GM21423 (cell line): Measurements from ENCODE around the gene CBX6.
"Not testable (repeated sequence)": the region's sequence is repeated elsewhere in the genome, so short reads cannot be mapped to it uniquely, and the experiment has no call there.

Experiments used
- ATAC-seq: cut with Tn5 transposase; IDR thresholded peaks from one replicate; pipeline ENCODE4 v1.9.1; 2021; ENCODE audit warnings: mild to moderate bottlenecking, moderate library complexity; ENCODE audit not compliant: unreplicated experiment

Gene CBX6

DNA sequence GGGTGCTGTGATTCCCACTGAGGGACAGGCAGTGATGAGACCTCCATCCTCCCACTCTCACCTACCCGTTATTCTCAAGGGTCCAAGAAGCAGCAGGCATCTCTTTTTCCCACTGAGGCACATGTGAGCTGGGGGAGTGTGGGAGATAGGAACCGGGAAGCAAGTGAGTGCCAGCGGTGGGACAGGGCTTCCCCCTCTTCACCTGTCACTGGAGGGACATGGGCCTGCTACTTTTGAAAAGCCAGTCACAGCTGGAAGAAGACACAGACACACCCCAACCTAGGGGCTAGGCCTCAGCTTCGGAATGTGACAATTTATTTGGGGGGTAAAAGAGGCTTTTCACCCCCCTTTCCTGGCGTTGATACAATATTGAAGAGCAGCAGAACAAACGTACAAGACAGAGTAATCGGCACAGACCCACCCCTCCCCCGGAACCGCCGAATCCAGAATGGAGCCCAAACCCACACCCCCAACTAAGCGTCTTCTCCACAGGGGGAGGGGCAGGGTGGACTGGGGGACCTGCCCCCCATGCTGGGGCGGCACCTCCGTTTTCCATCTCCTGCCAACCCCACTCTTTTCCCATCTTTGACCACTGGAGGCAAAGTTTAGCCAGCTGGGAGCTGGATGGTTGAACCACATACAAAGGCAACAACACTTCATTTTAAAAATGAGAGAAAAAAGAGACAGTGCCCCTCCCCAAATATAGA is 10.7 kb downstream of the CBX6 start:
- no peak for ATAC-seq

DNA sequence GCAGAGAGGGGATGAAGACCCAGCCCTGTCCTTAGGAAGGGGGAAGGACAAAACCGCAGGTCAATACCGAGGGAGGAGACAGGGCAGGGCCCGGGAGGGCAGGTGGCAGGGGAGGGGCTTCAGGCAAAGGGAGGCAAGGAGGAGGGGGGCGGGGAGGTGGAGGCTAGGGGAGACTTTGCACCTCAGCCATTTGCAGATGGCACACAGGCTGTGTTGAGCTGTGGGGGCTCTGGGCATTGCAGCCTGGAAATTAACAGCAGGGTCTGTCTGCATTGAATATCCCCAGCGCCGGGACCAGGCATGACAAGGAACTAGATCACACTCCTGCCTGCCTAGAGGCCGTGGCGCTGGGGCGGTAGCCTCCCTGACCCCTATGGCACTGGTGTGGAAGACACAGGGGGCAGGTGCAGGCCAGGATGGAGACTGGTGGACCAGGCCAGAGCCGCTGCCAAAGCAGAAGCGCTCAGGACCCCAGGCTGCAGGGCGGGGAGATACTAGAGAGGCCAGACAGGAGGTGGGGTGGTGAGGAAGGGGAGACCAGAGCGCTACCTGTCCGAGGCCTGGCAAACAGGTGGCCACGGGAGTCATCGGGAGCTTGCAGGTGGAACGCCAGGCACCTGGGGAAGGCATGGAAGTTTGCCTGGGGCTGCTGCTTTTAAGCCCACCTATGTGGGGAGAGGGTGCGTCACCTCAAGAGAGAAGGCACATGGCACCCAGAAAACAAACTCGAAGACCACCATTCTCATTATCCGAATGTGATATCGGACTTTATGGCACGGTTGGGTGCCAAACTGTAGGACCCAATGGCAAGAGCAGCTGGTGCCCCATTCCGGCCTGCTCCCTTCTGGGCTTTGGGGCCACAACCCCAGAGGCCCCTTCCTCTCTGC is 11.5 kb downstream of the CBX6 start:
- no peak for ATAC-seq

DNA sequence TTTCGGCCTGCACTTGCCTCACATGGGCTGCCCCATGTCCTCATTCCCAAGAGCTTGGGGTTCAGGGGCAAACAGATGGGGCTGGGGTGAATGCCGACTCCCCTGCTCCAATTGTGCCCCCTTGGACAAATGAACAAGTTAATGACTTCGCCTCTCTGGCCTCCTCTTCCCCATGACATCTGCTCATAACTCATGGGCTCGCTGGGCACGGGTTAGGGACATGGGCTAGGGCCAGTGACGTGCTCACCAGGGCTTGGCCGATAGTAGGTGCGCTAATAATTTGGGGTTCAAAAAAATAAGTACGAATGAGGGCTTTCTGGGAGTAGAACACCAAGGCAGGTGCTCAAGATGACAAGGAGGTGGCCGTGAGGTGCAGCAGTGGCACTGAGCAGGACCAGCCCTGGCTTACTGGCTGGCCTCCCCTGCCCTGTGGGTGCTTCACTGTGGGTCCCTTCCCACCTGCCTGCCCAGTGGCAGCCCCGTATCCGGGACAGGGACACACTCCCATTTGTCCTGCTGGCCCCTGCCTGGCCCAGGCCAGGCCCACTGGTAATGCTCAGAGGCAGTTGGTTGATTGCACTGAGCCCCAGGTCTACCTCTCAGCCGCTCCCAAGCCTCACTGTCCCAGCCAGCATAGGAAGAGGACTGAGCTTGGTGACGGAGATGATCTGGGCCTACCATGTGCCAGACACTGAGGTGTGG is 12.3 kb downstream of the CBX6 start:
- no peak for ATAC-seq

DNA sequence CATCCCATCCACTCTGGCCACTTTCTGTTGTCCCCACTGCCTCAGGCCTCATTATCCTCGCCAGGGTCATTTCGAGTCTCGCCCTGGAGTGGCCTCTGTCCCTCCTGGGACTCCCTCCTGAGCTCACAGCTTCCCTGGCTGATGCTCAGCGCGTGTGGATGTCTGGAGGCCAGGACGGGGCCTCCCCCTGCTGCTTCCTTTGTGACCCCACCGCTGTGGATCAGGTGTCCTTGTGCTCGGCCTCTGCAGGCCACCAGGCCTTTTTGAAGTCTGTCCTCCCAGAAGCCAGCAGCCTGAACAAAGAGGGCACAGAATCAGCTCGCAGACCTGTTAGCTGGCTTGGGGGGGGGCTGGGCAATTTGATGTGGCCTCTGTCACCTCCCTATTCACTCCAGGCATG is 13.5 kb downstream of the CBX6 start:
- ATAC-seq: no peak

DNA sequence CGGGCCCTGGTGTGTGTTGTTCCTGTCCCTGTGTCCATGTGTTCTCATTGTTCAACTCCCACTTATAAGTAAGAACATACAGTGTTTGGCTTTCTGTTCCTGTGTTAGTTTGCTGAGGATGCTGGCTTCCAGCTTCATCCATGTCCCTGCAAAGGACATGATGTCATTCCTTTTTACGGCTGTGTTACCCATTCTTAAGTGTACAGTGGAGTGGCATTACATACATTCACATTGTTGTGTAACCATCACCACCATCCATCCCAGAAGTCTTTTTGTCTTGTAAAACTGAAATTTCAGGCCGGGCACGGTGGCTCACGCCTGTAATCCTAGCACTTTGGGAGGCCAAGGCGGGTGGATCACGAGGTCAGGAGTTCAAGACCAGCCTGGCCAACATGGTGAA is 17.5 kb downstream of the CBX6 start:
- ATAC-seq: not testable (repeated sequence)

DNA sequence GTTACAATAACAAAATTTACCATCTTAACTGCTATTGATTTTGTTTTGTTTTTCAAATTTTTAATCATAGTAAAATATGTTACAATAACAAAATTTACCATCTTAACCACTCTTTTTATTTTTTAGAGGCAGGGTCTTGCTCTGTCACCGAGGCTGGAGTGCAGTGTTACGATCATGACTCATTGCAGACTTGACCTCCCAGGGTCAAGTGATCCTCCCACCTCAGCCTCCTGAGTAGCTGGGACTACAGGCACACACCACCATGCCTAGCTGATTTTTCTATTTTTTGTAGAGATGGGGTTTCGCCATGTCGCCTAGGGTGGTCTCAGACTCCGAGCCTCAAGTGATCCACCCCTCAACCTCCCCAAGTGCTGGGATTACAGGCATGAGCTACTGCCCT is 18.1 kb downstream of the CBX6 start:
- not testable (repeated sequence) for ATAC-seq

DNA sequence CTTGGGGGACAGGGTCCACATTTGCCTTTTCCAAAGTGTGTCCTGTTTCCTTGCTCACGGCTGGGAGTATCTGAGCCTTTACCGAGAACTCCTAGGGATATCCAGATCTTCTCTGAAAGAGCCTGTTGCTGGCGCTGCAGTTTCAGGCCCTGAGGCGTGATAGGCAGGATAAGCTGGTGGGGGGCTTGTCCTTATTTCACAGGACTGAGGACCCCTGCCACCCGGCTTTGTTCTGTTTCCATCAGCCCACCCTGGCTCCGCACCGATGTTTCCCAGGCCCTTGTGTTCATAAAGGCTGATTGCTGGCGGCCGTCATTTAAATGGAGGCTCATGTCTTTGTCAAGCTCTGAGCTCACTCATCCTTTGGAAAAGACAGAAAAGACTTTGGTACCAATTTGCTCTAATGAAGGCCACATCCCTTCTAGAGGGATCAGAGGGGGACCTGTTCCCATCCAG is 18.8 kb downstream of the CBX6 start:
- no peak for ATAC-seq

DNA sequence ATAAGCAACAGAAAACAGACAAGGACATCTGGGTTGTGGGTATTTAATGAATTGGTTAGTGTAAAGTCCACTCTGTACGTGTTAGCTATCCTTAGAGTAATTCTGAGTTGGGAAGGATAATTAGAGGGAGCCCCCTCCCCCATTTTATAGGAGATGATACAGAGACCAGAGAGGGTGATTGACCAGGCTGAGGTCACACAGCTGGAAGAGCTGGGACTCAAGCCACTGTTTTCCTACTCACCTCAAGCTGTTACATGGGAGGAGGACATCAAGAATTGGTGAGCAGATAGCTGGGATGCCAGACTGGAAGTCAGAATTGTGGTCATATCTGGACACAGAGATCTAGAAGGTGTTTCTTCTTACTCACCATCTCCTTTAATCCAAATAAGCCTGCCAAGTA is 19.5 kb downstream of the CBX6 start:
- no peak for ATAC-seq

DNA sequence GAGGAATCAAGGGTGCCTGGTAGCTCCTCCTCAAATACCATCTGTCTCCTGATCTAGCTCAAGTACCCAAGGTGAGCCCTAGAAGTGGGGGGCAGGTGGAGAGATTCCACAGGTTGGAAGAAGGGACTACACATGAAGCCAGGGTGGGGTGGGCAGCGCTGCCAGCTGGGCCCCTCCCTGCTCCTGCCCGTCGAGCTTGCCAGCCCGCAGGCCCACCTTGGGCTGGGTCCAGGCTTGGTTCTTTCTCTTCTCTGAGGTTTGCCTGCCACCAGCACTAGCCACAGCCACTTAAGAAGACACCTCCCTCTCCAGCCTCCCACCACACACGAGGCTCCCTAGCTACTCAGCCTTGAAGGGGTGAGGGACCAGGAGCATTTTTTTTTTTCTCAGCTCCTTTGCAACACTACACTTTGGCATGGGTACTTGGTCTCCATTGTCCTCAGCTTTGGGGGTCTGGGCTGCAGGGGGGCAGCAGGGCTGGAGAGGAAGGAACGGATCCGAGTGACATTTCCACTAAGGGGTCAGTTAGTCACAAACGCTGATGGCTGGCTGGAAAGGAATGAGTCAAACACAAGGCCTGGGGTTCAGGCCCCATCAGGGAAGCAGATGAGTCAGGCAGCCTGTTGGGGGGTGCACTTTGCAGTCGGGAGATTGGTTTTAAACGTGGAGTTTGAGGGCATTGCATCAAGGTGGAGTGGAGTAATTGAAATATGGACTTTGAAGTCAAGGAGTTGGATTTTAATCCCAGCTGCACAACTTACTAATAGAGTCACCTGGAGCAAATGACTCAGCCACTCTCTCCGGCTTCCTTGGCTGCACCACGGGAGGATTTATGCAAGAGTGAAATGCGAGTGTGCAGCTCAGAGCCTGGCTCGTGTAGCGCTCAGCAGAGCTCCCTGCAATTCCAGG is 20.8 kb downstream of the CBX6 start:
- ATAC-seq: no peak

DNA sequence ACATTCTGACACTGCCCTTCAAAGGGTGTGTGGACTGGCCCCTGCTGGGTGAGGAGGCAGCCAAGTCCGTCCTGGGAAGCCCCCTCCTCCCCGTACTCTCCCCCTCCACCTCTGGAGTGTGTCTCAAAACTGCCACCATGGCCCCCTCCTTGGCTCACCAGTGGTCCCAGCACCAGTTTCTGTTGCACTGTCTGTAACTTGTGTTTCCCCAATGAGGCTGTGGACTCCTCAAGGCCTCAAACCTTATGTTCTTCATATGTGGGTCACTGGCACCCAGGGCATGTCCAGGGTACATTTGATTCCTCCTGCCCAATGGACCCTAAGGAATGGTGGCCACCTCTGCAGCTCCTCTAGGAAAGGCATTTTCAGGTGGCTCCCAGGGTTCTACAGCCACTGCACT is 21.6 kb downstream of the CBX6 start:
- ATAC-seq: no peak

DNA sequence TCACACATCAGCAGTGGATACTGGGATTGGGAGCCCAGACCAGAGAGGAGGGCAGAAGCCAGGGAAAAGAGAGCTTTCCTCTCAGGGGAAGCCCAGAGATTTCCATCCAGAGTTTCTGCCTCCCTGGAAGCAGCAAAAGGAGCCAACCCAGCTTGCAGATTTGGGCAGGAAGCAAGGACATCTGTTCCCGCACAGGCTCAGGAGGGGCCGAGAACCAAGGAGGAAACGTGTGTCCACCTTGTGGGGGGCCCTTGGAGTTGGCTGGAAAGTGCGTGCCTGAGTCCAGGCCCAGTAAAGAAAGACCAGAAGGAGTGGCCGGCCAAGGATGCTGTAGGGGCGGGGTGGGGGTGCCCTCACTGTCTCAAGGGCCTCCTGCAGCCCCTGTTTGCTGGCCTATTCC is 22.2 kb downstream of the CBX6 start:
- ATAC-seq: no peak

DNA sequence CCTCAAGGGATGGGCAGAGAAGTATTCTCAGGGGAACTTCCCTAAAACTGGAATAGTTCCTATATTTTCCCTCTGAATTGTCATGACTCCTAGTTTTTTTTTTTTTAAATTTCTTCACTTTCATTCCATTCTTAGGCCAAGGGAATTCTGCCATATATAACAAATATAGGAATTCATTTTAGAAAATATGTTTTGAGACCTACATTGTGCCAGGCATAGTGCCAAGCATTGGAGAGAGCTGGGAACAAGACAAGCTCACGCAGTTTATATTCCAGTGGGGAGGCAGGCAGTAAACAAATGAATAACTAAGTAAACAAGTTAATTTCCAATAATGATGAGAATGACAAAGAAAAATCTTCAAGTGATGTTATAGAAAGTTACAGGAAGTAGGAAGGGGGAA is 25.6 kb downstream of the CBX6 start:
- no peak for ATAC-seq

DNA sequence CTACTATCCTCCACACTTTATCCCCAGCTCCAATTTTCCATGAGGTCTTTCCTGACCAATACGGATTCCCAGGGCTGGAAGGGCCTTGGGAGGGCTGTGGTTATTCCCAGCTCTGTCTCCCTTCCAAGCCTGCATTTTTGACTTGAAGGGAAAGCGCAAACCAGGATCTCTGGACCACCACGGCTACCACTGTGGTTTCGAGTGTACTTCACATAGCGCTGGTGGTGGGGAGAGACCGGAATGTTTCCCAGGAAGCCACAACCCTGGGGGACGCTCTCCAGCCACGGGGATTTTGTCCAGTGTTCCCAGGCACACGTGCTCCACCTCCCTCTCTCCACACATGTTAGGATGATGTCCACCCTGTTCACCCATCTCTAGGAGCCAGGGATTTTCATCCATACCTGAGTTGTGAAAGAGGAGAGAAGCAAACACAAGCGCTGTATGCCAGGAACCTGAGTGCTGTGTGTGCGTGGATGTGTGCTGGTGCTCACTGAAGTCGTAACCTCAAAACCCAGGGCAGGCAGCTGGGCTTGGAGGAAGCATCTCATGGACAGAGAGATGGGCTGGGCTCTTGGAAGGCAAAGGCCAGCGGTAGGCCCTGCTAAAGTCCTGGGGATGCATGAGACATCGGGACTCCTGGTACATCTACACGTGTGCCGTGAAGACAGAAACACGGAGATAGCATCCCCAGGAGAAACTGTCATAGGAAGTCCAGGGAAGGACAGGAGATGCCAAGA is 26.8 kb downstream of the CBX6 start:
- no peak for ATAC-seq

DNA sequence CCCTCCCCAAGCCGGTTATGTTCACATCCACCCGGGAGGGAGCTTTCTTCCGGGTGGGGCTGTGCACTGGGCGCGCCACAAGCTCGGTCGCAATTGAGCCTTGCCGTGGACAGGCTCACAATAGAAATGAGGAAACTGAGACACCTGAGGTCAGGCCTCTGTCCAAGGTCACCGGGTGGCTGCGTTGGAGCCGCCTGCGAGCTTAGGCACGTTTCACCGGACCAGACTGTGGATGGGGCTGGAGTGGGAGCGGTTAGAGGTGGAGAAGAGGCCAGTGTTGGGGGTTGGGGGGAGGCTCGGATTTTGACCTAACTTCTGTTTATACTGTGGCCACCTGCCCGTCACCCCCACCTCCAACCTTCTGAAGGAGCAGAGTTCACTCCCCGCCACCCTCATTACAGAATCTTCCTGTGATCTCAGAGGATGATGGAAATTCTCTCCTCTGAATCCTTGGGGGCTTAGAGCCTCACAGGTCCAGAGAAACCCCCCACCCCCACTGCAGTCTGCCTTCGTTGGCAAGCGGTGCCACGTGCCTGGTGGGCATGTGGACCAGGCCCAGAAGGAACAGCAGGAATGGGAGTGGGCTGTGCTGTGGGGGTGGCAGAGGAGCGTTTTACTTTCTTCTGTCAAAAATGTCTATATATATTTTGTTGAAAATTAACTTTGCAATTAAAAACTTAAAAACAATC is 27.6 kb downstream of the CBX6 start:
- ATAC-seq: no peak

DNA sequence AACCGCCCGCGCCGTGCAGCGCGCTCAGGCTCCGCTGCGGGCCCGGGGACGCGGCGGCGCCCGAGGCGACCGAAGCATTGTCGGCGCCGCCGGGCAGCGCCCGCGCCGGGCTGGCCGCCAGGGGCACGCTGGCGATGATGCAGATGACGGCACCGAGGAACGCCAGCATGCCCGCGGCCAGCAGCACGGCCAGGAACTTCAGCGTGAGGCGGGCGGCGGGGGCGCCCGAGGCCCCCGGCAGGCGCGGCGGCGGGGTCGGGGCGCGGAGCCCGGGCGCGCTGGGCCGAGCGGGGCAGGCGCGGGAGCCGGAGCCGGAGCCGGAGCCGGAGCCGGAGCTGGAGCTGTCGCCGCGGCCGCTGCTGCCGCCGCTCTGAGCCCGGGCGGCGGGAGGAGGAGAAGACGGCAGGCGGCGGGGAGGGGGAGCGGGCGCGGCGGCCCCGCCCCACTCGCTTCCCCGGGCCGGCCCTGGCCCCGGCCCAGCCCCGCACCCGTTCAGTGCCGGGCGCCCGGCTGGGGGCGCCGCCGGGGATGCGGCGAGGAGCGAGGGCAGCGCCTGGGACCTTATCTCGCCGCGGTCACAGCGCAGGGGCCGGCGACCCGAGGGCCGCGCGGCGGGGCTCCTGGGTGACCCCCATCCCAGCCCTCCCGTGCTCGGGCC is 28.2 kb downstream of the CBX6 start, which contains the start of gene NPTXR:
TSS of gene NPTXR (minus strand) at position 372 of the 658 bp plus-strand sequence.
- ATAC-seq: no peak

DNA sequence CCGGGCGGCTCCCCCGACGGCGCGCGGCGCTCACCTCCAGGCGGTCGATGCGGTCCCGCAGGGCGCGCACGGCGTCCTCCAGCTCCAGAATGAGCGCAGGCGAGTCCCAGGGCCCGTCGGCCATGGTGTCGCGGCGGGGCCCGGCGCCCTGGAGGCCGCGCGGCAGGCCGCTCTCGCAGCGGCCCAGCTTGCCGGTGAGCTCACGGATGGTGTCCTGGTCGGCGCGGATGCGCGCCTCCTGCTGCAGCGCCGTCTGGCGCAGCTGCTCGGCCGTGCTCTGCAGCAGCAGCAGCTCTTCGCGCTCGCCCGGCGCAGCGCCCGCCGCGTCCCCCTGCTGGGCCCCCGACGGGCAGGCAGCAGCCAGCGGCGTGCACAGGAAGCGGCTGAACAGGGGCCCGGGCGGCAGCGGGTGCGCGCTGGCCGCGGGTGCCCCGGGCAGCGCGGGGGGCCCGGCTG is 28.8 kb downstream of the CBX6 start:
- no peak for ATAC-seq

DNA sequence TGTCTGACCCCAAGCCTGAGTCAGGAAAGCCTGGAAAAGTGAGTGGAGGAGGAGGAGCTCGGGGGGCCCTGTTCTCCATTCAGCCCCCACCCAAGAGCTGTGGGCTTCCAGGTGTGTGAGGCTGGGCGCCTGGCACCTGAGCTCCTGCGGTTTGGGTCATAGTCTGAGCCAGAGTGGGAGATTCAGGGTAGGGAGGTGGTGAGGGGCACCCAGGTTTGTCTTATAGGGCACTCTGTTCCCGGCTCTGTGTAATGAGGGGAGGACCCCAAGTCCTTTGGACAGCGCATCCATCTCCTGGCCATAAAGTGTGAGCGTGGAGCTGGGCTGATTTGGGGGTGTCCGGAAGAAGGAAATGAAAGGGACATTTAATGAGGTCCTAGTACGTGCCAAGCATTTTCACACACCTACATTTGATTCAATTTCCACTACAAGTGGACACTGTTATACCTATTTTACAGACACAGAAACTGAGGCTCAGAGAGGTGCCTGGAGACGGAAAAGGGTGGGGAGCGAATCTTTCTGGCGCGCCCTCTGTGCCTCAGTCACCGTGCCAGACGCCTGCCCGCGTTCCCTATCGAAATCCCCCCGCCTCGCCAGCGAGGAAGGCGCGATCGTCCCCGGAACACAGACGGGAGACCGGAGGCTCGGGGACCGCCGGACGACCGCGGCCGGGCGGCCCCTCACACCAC is 29.4 kb downstream of the CBX6 start:
- ATAC-seq: no peak

DNA sequence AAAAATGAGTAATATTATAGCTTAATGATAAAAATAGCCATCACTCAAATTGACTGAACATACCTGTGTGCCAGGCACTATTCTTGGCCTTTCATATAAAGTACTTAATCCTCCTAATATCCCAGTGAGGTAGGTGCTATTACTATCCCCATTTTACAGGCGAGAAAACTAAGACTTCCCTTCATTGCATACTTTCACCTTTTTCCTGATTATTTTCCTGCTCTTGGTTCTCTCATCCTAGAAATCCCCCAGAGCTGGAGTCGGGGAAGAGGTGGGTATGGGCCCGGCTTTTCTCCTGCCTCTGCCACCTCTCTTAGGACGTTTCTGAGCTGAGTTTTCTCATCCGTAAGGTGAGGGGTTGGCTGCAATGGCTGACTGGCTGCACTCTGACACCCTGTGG is 30.4 kb downstream of the CBX6 start:
- no peak for ATAC-seq
